NCI-H2081 (cell line): ENCODE results near the gene ATP8A2.
"Not testable (repeated sequence)": the region's sequence is repeated elsewhere in the genome, so short reads cannot be mapped to it uniquely, and the experiment has no call there.

Experiments used
- DNase-seq, 2 experiments: peaks; one replicate each; lab custom pipeline; 2025; lab: John Stamatoyannopoulos, UW

Gene ATP8A2

DNA sequence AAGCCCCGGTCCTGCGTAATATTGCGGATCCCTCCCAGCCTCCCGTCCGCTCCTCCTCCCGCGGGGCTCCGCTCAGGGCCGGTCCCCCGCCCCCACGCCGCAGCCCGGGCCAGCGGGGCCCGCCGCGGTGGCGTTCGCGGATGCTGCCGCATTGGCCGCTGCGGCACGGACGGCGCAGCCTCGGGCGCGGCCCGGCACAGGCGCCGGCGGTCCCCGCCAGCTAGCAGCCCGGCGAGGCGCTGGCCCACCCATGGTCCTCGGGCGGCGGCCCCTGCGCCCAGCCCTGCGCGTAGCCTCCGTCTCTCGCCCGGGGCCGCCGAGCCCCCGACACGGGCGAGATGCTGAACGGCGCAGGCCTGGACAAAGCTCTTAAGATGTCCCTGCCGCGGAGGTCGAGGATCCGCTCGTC, at the start of gene ATP8A2:
ATP8A2 (plus strand) TSS at position 100 of the 409 bp plus-strand sequence; CDS start at position 339, 239 bp downstream.
- peak; percentile 9 to 23 for DNase-seq

DNA sequence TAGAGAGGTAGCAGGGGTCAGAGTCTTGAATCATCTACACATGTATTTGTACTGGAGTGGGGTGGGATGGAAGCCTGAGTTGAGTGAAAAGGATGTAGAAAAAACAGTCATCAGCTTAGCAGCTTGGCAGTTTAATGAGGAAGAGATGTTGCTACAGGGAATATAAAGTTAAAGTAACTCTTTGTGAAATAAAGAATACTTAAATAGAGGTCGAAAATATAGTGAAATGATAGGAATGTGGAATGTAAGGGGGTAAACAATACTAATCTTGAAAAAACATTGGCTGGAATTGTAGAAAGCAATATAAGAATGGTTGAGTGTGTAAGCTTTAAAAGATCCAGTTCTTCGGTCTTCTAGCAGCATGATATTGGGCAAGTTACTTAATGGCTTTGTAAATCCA, 47.7 kb upstream of the ATP8A2 start:
- DNase-seq, result no peak

DNA sequence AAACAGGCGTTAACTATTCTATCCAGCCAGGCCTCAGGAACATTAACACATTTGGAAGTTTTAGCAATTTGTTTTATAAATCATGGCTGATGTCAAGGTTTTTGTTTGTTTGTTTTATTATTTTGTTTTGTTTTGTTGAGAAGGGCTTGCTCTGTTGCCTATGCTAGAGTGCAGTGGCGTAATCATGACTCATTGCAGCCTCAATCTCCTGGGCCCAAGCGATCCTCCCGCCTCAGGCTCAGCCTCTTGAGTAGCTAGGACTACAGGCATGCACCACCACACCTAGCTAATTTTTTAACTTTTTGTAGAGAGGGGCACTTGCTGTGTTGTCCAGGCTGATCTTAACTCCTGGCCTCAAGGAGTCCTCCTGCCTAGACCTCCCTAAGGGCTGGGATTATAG, 42.1 kb upstream of the ATP8A2 start:
- DNase-seq, result no peak

DNA sequence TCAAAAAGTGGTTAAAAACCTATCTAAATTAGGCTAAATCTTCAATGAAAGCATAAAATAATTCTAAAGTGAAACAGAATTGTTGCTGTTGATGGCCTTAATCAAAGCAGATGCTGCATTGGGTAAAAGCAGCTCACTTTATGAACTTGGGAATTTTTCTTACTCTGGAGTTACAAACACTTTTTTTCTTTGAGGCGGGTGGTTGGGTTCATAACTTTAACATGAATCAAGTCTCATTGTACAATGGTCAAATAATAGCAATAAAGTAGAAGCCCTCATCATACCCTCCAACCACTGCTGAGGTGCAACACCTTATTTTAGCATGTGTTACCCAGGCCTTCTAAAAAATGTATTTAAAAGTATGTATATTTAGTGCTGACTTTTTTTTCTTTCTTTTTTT, 41.2 kb upstream of the ATP8A2 start:
- no peak for DNase-seq

DNA sequence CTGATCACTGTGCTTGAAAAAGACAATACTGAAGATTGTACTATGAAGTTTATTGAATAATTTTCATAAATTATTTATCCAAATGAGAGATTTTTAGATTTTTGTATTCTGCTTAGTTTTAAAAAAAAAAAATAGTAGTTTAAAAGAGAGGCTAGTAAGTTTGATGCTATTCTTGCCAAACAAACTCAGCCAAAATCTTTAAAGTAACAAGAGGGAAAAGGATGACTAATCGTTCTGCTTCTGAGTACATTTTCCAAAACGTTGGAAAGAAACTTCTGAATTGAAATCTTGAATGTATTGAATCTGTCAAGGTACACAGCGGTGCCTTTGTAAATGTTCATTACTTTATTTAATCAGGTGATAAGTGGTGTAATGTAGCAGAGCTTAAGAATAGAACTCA, 35.9 kb upstream of the ATP8A2 start:
- no peak for DNase-seq

GRCh38 chr13:25345576-25345975, 26.2 kb upstream of the ATP8A2 start:
- no peak for DNase-seq

DNA sequence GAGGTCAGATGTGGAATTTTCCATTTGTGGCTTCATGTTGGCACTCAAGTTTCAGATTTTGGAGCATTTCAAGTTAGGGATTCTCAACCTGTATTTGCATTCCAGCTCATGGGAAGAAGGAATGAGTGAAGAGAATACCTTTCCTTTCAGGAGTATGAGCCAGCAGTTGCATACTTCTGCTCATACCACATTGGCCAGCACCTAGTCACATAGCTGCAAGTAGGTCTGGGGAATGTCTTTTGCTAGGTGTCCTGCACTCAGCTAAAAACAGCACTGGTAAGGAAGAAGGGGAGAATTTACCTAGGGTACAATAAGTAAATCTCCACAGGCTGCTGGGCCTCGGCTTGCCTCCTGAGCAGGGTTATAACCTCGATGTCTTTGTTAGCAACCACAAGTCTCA, 24.6 kb upstream of the ATP8A2 start:
- DNase-seq, result no peak

DNA sequence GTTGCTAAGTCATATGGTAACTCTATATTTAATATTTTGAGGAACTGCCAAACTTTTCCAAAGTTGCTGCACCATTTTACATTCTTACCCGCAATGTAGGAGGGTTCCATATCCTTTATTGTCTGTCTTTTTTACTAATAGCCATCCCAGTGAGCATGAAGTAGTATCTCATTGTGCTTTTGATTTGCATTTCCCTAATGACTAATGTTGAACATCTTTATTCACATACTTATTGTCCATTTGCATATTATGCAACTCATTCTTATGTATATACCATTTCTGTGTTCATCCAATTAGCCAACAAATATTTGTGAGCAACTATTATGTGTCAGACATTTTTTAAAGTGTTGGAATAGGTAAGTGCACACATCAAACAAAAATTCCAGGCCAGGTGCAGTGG, 20.4 kb upstream of the ATP8A2 start:
- DNase-seq, result no peak

DNA sequence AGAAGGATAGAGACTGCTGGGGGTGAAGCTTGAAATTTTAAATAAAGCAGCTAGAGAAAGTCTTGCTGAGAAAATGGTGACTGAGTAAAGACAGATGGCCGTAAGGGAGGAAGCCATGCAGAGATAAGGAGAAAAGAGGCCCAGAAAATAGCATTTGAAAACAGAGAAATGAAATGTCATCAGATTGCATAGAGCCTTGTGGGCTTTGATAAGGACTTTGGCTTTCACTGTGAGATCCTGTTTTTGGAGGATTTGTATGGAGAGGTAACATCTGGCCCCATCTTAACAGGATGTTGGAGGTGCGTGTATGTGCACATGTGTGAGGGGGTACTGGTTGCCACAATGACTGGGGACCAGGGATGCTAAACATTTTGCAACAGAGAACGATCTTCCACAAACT, 19.5 kb upstream of the ATP8A2 start:
- no peak for DNase-seq

- no peak for DNase-seq
These were observed 19.0 kb upstream of the ATP8A2 start for GRCh38 chr13:25352806-25353205.

GRCh38 chr13:25353344-25353743, 18.4 kb upstream of the ATP8A2 start:
- no peak for DNase-seq

DNA sequence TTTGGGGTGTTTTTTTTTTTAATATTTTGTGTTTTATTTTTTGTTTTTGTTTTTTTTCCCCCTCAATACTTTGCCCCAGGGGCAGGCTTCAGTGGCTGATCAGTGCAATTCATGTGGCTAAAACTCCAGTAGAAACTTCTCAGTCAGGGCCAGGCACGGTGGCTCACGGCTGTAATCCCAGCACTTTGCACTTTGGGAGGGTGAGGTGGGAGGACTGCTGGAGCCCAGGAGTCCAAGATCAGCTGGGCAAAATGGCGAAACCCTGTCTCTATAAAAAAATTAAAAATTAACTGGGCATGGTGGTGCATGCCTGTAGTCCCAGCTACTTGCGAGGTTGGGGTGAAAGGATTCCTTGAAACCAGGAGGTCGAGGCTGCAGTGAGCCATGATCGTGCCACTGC, 17.4 kb upstream of the ATP8A2 start:
- no peak for DNase-seq

DNA sequence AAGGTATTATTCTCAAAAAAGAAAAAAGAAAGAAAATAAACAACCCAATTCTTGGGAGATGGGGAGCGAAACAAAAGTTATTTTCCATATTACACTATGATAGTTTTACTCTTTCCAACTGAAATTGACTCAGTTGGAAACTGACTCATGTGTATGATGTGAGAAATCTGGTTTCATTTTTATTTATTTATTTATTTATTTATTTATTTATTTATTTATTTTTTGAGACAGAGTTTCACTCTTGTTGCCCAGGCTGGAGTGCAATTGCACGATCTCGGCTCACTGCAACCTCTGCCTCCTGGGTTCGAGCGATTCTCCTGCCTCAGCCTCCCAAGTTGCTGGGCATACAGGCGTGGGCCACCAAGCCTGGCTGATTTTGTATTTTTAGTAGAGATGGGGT, 11.3 kb upstream of the ATP8A2 start:
- DNase-seq, result not testable (repeated sequence)

- DNase-seq, result no peak
These were observed 6.0 kb upstream of the ATP8A2 start for GRCh38 chr13:25365720-25366235.

DNA sequence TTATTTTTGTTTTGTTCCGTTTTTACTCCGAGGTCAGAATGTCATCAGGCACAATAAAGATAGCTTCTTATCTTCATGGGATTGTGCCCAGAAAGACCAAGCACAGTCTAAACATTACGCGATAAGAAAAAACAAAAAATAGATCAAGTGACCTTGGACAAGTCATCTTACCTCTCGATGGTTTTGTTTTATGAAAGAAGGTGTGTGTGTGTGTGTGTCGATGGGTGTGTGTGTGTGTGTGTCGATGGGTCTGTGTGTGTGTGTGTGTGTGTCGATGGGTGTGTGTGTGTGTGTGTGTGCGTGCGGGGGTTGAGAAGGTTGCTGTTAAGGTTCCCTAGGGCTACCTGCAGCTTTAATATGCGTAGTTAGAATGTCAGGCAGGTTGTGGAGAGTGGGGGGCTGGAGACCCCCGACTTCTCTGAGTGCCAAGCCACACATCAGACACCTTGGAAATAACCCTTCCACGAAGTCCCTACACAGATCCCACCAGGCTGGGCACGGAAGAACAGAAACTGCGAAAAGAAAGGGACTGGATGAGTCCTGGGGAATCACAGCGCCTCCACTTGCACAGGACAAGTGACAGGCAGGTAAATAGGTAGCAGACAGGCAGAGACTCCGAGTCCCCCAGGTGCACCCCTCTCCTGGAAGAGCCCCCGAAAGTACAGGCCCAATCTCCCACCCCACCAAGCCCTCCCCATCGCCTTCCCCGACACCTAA, 458 bp upstream of the ATP8A2 start:
- DNase-seq, result no peak

DNA sequence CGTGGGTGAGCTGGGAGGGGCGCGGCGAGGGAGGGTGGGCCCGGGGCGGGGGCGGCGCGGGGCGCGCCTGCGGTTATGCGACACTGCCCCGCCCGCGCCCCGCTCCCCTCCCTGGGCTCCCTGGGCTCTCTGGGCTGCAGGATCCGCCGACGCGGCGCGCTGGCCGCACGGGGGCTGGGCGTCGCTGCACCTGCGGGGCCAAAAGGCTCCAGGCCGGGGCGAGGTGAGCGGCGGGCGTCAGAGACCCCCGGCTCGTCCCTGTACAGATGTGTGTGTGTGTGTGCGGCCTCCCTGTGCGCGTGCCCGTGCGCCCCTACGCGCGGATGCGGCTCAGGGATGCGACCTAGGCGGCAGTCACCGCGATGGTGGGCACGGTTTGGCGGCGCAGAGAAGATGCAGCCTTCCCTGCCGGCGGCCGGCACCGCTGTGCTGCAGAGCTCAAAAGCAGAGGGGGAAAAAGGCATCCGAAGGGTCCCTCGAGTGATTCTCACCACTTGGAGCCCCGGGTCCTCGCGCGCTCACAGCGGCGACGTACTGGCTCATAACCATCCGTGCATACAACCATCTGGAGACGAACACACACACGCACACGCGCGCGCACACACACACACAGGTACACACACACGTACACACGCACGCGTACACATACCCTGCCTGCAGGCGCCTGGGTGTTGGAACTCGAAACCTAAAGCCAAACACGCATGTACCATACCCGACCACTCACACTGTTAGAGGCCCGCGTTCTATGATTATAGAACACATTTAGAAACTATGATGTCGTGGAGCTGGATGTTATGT, 709 bp downstream of the ATP8A2 start:
- peak; percentile 23 to 31 for DNase-seq

GRCh38 chr13:25375727-25376358, 4.1 kb downstream of the ATP8A2 start:
- DNase-seq, result peak; percentile 31 to 56

DNA sequence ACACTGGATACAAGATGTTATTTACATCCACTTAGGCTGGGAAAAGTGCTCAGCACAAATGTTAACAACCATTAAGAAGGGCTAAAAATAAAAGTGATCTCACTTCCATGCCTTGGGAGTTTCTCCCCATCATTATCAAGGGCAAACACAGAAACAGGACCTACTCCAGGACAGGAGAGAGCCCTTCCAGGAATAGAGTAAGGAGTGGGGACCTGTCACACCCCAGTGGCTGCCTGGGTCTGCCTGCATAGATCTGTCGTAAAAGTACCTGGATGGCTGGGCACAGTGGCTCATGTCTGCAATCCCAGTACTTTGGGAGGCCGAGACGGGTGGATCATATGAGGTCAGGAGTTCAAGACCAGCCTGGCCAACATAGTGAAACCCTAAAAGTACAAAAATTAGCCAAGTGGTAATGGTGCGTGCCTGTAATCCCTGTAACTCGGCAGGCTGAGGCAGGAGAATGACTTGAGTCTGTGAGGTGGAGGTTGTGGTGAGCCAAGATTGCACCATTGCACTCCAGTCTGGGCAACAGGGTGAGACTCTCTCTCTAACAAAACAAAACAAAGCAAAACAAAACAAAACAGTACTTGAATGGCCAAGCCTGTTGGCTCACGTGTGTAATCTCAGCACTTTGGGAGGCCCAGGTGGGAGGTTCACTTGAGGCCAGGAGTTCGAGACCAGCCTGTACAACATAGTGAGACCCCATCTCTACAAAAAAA, 5.6 kb downstream of the ATP8A2 start:
- DNase-seq, result no peak

DNA sequence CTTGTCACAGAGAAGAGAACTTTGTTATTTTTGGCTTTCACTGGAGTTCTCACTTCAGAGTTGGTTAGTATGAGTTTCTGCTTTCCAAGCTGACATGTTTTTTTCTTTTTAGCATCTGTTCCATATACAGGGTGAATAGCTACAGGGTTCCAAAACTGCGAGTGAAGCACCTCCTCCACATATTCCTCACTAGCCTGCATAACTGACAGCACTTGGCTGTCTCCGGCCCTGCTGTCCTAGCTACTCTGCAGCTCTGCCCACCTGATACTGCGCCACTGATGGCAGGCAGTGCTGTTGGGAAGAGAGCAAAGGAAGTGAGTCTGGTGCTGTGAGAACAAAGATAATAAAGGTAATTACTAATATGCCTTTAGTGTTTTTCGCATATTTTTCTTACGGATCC, 6.8 kb downstream of the ATP8A2 start:
- no peak for DNase-seq

DNA sequence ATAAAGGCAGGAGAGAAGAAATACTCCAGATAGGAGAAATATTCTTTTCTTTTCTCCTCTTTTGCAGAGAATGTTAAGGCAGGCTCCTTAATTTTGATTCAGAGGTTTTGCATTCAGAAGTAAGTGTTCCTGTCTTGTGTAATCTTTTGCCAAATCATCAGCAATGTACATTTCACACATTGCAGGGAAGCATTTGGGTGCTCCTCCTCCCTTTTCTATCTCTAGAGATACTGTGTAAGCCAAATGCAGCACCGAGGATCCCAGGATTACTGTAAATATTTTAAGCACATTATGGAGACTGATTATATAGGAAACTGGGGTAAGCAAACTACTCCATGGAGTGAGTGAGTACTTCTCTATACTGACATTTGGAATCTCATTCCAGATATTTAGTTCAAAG, 7.2 kb downstream of the ATP8A2 start:
- DNase-seq, result no peak

DNA sequence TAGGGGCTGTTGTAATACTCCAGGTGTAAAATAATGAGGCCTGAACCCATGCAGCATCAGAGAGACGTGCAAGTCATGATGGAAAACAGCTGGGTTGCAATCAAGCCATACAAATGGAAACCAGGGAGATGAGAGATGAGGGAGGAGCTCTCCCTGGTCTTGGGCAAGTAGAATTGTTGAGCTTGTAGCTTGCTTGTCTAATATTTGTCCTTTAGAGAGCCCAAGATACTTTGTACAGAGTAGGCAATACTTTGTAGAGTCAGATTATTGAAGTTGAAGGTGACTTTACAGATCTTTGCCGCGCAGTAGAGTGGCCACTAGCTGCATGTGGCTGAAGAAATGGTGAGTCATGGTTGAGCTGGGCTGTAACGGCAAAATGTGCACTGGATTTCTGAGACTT, 8.3 kb downstream of the ATP8A2 start:
- no peak for DNase-seq

DNA sequence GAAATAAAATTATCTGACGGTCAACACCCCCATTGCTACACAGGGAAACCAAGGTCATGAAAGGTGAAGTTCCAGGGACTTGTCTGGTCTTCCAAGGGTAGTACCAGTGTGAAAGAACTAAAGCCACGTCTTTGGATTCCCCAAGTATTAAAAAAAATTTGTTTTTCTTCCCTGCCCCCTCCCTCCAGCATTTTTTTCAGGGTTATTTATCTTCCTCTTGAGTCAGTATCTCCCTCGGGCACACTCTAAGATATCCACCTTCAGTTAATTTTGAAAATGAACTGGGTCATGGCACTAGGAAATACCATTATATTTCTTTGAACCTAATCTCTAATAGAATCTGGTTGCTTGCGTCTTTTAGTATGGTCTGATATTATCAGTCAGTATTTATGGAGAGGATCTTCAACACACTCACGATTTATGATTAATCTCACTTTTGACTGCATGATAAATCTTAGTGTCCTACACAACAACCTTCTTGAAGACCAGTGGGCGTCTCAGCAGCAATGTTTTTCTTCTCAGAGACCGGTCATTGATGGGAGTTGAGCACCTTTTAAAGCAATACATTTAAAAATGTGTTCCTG, 9.1 kb downstream of the ATP8A2 start:
- DNase-seq, result no peak
